Measurements from ENCODE around the gene CCDC88C.

GRCh38 chr14:91232052-91232451, 185.6 kb downstream of the CCDC88C start:
- TF ChIP-seq CTCF (IDR thresholded peaks at IDR 0.05), result no peak
- TF ChIP-seq EZH2 (IDR thresholded peaks at IDR 0.05), result no peak
